ENCODE measurements around the gene GDPD3. TPM values are rescaled to one million over a fixed set of nuclear protein-coding genes. Genes with fewer than 3 reads are reported as not detected.
A peak's percentile ranks its signal among the peaks of the same experiment; 100 is the strongest.

GDPD3 gene
- total and polyA plus RNA-seq, 10 of the 15 experiments (the other 5 are each of a cell fraction or from before 2014, with no cell fraction given): 0.29 to 3.3 (median 0.97) TPM

DNA sequence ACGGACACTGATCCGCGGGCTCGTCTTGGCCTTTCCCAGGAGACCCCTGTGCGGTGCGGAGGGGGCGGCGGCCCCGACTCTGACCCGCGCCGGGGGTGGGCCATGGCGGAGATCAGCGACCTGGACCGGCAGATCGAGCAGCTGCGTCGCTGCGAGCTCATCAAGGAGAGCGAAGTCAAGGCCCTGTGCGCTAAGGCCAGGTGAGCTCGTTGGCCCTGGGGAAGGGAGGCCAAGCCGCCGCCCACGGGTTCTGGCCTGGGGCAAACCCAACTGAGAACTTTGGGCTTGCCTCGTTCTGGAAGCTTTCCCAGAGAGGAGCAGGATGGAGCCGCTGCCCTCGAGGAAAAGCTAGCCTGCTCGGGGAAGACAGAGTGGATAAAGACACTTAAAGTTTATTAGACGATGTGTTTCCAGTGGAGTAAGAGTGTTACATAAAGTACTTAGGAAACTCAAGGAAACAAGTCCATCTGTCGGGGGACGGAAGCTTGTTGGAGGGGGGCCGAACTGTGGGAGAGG, 37.0 kb downstream of the GDPD3 start (continued):
- no peak for TF ChIP-seq ZNF384 (IDR thresholded peaks at IDR 0.05; ENCODE audit: borderline replicate concordance, low read depth, low read length)

DNA sequence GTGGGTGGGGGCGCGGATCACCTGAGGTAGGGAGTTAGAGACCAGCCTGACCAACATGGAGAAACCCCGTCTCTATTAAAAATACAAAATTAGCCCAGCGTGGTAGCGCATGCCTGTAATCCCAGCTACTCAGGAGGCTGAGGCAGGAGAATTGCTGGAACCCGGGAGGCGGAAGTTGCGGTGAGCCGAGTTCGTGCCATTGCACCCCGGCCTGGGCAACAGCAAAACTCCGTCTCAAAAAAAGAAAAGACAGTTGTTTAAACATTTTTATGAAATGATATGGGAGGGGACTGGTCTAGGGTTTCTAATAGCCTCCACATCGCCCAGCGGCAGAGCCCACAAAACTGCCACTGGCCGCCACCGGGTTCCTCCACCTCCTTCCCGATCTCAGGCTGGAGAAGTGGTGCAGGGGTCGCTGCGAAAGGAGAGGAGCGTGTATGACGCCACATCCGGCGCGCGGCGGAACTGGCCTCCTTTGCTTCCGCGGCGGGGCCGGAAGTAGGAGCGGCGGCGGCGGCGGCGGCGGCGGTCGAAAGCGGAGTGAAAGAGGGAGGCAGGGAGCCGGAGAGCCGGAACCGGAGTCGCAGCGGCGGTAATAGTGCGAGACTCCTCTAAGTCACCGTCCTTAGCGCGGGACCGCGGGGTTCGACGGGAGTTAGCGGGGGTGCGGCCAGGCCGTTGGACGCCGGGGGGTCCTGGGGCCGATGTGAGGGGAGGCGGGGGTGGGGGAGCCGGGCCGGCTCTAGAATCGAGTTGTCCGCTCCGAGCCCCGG, 37.6 kb downstream of the GDPD3 start, which contains the start of gene PPP4C:
PPP4C (plus strand) TSS at position 492 of the 773 bp plus-strand sequence. CDS start 384 bp downstream, outside the sequence.
- DNase-seq (ENCODE audit: low read depth, low spot score) (no peak), FAIRE-seq (peak; percentile 79), ATAC-seq (peak; percentile 90)
- H3K9ac ChIP-seq (ENCODE audit: control insufficient read depth, insufficient read depth, low read length): peak within 1 kb of the TSS; percentile 97
- in situ Hi-C loops (cut with MboI): loop anchor here (25.0 kb wide), 1 partner anchor 1812 kb away; no protein-coding TSS in a partner anchor
- ChIA-PET RAD21 (ENCODE audit: unreplicated experiment) (interaction anchor here (3.2 kb wide), 1 partner anchor 16 kb away, joined by 10 read pairs; the partner anchor contains the start of gene TBX6), POLR2A (interaction anchor here (0.6 to 3.8 kb wide), 6 partner anchors 10 to 502 kb away, joined by 3 to 35 read pairs (median 10); partner anchors contain the start of genes ALDOA, CORO1A, TBX6 and YPEL3), SMC1A (ENCODE audit: uncharacterized antibody, unreplicated experiment) (interaction anchor here (1.0 to 1.1 kb wide), 5 partner anchors 14 to 44 kb away, joined by 3 to 10 read pairs (median 3); partner anchors contain the start of gene TBX6), CTCF (interaction anchor here (0.6 to 3.6 kb wide), 4 partner anchors 9 to 266 kb away, joined by 3 to 30 read pairs (median 6); partner anchors contain the start of genes ALDOA and TBX6)
- no peaks in the 10 kb centered on the region for H3K9me3 ChIP-seq (replicated peaks; ENCODE audit: control insufficient read depth, insufficient read depth, low read length)
- H3K79me2 ChIP-seq (ENCODE audit: control insufficient read depth, insufficient read depth, low read length): peaks cover 40% of the 10 kb centered on the region
- H4K20me1 ChIP-seq (ENCODE audit: control insufficient read depth, insufficient read depth): 0 out of 2 replicates have a peak, but pooled peaks cover 2% of the 10 kb centered on the region
- H3K4me1 ChIP-seq (ENCODE audit: control insufficient read depth, insufficient read depth, low read length): peaks cover 10% of the 10 kb centered on the region
- H3K4me2 ChIP-seq (ENCODE audit: control insufficient read depth, insufficient read depth): peak within 1 kb of the TSS; percentile 98
- intact Hi-C loops (cut with micrococcal nuclease; ENCODE audit: unreplicated experiment): no loop called here
- H3K27me3 ChIP-seq (replicated peaks in 1 of 2; ENCODE audit: control insufficient read depth in 2 of 2, insufficient read depth in 2 of 2, low read length in 1 of 2): no peaks in the 10 kb centered on the region
- peak within 1 kb of the TSS; percentile 76 for H2AFZ ChIP-seq (ENCODE audit: control insufficient read depth, low read depth, low read length)
- TSS peak; percentile 99 for BruUV-seq (replicated peaks)
- peak within 1 kb of the TSS; percentile 84 for H3K27ac ChIP-seq (ENCODE audit: control insufficient read depth, insufficient read depth)
- peaks cover 6 to 7% of the 10 kb centered on the region in 2 experiments for H3K36me3 ChIP-seq (ENCODE audit: control insufficient read depth in 2 of 2, insufficient read depth in 2 of 2, low read length in 1 of 2)
- under 1% methylated on average over 36 of the region's 67 CpGs for WGBS (ENCODE audit: insufficient coverage, insufficient replicate concordance, low lambda C conversion rate, missing lambda C conversion rate)
- H3K4me3 ChIP-seq: peak within 1 kb of the TSS; percentile 92
- peak; percentile 64; the same call in 1 of the 3 replicates for TF ChIP-seq POU2F2 (IDR thresholded peaks at IDR 0.05; ENCODE audit: borderline replicate concordance, low read depth, low read length)
- TF ChIP-seq GABPA (IDR thresholded peaks at IDR 0.05; ENCODE audit: low read depth): peak; percentile 91
- peak; percentile 50; the same call in 1 of the 2 replicates for TF ChIP-seq BACH1 (IDR thresholded peaks at IDR 0.05; ENCODE audit: borderline replicate concordance)
- peak; percentile 35; the same call in 1 of the 2 replicates for TF ChIP-seq YY1 (IDR thresholded peaks at IDR 0.05; ENCODE audit: low read depth, low read length)
- TF ChIP-seq FOXK2 (IDR thresholded peaks at IDR 0.05): no peak
- peak; percentile 93 for TF ChIP-seq CREB1 (IDR thresholded peaks at IDR 0.05; ENCODE audit: low read depth)
- TF ChIP-seq CREM (IDR thresholded peaks at IDR 0.05; ENCODE audit: low read depth): peak; percentile 95
- TF ChIP-seq SIN3A (IDR thresholded peaks at IDR 0.05; ENCODE audit: low read depth, low read length): 0 out of 2 replicates have a peak, but pooled peaks have one; percentile 29
- TF ChIP-seq, protein P1, sequence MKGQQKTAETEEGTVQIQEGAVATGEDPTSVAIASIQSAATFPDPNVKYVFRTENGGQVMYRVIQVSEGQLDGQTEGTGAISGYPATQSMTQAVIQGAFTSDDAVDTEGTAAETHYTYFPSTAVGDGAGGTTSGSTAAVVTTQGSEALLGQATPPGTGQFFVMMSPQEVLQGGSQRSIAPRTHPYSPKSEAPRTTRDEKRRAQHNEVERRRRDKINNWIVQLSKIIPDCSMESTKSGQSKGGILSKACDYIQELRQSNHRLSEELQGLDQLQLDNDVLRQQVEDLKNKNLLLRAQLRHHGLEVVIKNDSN (IDR thresholded peaks at IDR 0.05; ENCODE audit: borderline replicate concordance, extremely low read length, insufficient read depth, low read depth, low read length): no peak
- no peak for TF ChIP-seq KAT2A (conservative IDR thresholded peaks at IDR 0.05; ENCODE audit: control insufficient read depth, low read depth, low read length)
- 0 out of 2 replicates have a peak, but pooled peaks have one; percentile 29 for TF ChIP-seq TCF12 (IDR thresholded peaks at IDR 0.05; ENCODE audit: low read depth, low read length)
- no peak for TF ChIP-seq TBL1XR1 (IDR thresholded peaks at IDR 0.05; ENCODE audit: low read depth, low read length)
- TF ChIP-seq SMAD1 (IDR thresholded peaks at IDR 0.05; ENCODE audit: low read depth, partially characterized antibody): peak; percentile 26
- no peak for TF ChIP-seq NFXL1 (IDR thresholded peaks at IDR 0.05; ENCODE audit: borderline replicate concordance)
- 0 out of 2 replicates have a peak, but pooled peaks have one; percentile 14 for TF ChIP-seq MTA2 (IDR thresholded peaks at IDR 0.05; ENCODE audit: low read depth)
- TF ChIP-seq, protein P2, sequence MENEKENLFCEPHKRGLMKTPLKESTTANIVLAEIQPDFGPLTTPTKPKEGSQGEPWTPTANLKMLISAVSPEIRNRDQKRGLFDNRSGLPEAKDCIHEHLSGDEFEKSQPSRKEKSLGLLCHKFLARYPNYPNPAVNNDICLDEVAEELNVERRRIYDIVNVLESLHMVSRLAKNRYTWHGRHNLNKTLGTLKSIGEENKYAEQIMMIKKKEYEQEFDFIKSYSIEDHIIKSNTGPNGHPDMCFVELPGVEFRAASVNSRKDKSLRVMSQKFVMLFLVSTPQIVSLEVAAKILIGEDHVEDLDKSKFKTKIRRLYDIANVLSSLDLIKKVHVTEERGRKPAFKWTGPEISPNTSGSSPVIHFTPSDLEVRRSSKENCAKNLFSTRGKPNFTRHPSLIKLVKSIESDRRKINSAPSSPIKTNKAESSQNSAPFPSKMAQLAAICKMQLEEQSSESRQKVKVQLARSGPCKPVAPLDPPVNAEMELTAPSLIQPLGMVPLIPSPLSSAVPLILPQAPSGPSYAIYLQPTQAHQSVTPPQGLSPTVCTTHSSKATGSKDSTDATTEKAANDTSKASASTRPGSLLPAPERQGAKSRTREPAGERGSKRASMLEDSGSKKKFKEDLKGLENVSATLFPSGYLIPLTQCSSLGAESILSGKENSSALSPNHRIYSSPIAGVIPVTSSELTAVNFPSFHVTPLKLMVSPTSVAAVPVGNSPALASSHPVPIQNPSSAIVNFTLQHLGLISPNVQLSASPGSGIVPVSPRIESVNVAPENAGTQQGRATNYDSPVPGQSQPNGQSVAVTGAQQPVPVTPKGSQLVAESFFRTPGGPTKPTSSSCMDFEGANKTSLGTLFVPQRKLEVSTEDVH (IDR thresholded peaks at IDR 0.05; ENCODE audit: low read depth, partially characterized antibody): peak; percentile 61
- TF ChIP-seq POLR2AphosphoS2 (IDR thresholded peaks at IDR 0.05; ENCODE audit: low read depth, low read length): peak; percentile 92
